Panc1 (cell line): ENCODE results near the gene CARNS1. TPM values are rescaled to one million over a fixed set of nuclear protein-coding genes. Genes with fewer than 3 reads are reported as not detected.

Experiments
- ATAC-seq: fragments of 200-7000 bp; cut with Tn5 transposase; 2 replicates; pipeline ENCODE4 v1.9.1; 2020; ENCODE audit warnings: mild to moderate bottlenecking, moderate library complexity
- BruUV-seq: library from RNA; stranded (reverse); fragments of 400-500 nt; replicated peaks from 2 replicates; lab custom pipeline; 2021; lab: Mats Ljungman, UMichigan
- CTCF ChIA-PET: fragments of 300-600 bp; sonication (Branson Sonifier 250); formaldehyde crosslinking; loops from one replicate; lab custom pipeline; 2022; ENCODE audit warnings: antibody characterized with exemption; lab: Charles Lee
- POLR2A ChIA-PET: fragments of 300-600 bp; sonication (Branson Sonifier 250); formaldehyde crosslinking; loops from one replicate; lab custom pipeline; 2022; ENCODE audit warnings: antibody characterized with exemption; lab: Charles Lee
- DNase-seq: peaks from one replicate; pipeline ENCODE4 v3.0.0-alpha.2; 2010; ENCODE audit warnings: low read depth, low spot score
- H3K27ac ChIP-seq: 2 replicates; pipeline ENCODE4 v1.5.1; 2011; ENCODE audit warnings: mild to moderate bottlenecking, low read length, inconsistent platforms
- H3K27me3 ChIP-seq: fragments of 200-500 bp; sonication (Bioruptor generic); 2 replicates; pipeline ENCODE4 v1.6.0; 2014; ENCODE audit warnings: low read length, inconsistent platforms; ENCODE audit not compliant: control insufficient read depth, insufficient read depth
- H3K36me3 ChIP-seq: fragments of 200-500 bp; sonication (Bioruptor generic); 2 replicates; pipeline ENCODE4 v1.5.1; 2014; ENCODE audit warnings: inconsistent platforms, mild to moderate bottlenecking, low read length, moderate library complexity; ENCODE audit not compliant: control insufficient read depth, insufficient read depth
- H3K4me1 ChIP-seq: 2 replicates; pipeline ENCODE4 v1.5.1; 2011; ENCODE audit warnings: inconsistent platforms, mild to moderate bottlenecking, low read length, moderate library complexity; ENCODE audit not compliant: control insufficient read depth, insufficient read depth
- H3K4me3 ChIP-seq, 2 experiments: 2 replicates each; pipeline ENCODE4 v1.5.1; 2011 to 2012; ENCODE audit warnings: low read depth in 2 of 2, low read length in 2 of 2, mild to moderate bottlenecking in 2 of 2, inconsistent platforms in 1 of 2, moderate library complexity in 1 of 2
- H3K9me3 ChIP-seq: fragments of 200-500 bp; sonication (Bioruptor generic); 2 replicates; pipeline ENCODE4 v1.5.1; 2014; ENCODE audit warnings: low read depth, mild to moderate bottlenecking, inconsistent platforms, low read length, moderate library complexity; ENCODE audit not compliant: control insufficient read depth, insufficient read depth
- CTCF ChIP-seq: fragments of 450-650 bp; IDR thresholded peaks from 2 replicates; pipeline ENCODE4 v1.5.1; 2017; ENCODE audit warnings: mild to moderate bottlenecking
- POLR2AphosphoS5 ChIP-seq: IDR thresholded peaks from 2 replicates; pipeline ENCODE4 v1.6.1; 2012; ENCODE audit warnings: mild to moderate bottlenecking, low read depth, low read length, moderate library complexity
- REST ChIP-seq, 2 experiments: IDR thresholded peaks; 2 replicates each; pipeline ENCODE4 v1.6.1; 2011 to 2012; ENCODE audit warnings: low read depth in 2 of 2, control low read depth in 1 of 2, low read length in 1 of 2, mild to moderate bottlenecking in 1 of 2, moderate library complexity in 1 of 2; ENCODE audit not compliant: insufficient read depth in 1 of 2
- SIN3A ChIP-seq: IDR thresholded peaks from 2 replicates; pipeline ENCODE4 v1.6.1; 2012; ENCODE audit warnings: low read depth, mild to moderate bottlenecking, low read length, moderate library complexity, borderline replicate concordance; ENCODE audit not compliant: insufficient read depth
- TCF7L2 ChIP-seq: IDR thresholded peaks from 2 replicates; pipeline ENCODE4 v1.6.1; 2011; ENCODE audit warnings: mild to moderate bottlenecking, low read depth, low read length, inconsistent platforms
- in situ Hi-C: cut with HindIII; loops from 2 replicates; pipeline ENCODE4 v1.10.0; 2016; ENCODE audit warnings: low sequenced_read_pairs, low pct_unique_long_range_greater_than_20kb
- intact Hi-C: fragments of 100-400 bp; cut with micrococcal nuclease; formaldehyde crosslinking; loops from one replicate; pipeline ENCODE4 v1.10.0; 2022; ENCODE audit not compliant: unreplicated experiment
- total RNA-seq: library from RNA; stranded (reverse); gene quantifications from one replicate; pipeline ENCODE4 v1.2.1, GENCODE V29; 2021; ENCODE audit not compliant: unreplicated experiment

CARNS1 gene
- total RNA-seq, 1 experiment from 2014 or later: 1.0 TPM

- H3K4me1 ChIP-seq: peaks cover 43% of the 10 kb centered on the region
- H3K36me3 ChIP-seq: peaks cover 2% of the 10 kb centered on the region; the same call in 1 of the 2 replicates
- ChIA-PET CTCF (no interaction called here), POLR2A (no interaction called here)
- in situ Hi-C loops: no loop called here
- H3K27me3 ChIP-seq: no peaks in the 10 kb centered on the region
- ATAC-seq (no peak), DNase-seq (no peak)
- H3K27ac ChIP-seq: peak overlapping the region; percentile 52
- intact Hi-C loops: no loop called here
- no peaks in the 10 kb centered on the region for H3K9me3 ChIP-seq
- H3K4me3 ChIP-seq: no peak overlapping the region
- BruUV-seq: no TSS peak
- TF ChIP-seq TCF7L2 (no peak), REST (IDR thresholded peaks at IDR 0.05; ENCODE audit: insufficient read depth in 1 of 2, low read depth in 2 of 2, low read length in 1 of 2) (no peak), POLR2AphosphoS5 (no peak), SIN3A (no peak), CTCF (no peak)
These were observed 51.7 kb downstream of the CARNS1 start for GRCh38 chr11:67466962-67467771.

- DNase-seq (no peak), ATAC-seq (no peak)
- in situ Hi-C loops: no loop called here
- Histone ChIP-seq H3K4me1 (peaks cover 43% of the 10 kb centered on the region), H3K9me3 (no peaks in the 10 kb centered on the region), H3K27ac (peak overlapping the region; percentile 64), H3K27me3 (no peaks in the 10 kb centered on the region), H3K4me3 (peak overlapping the region; percentile 64 to 75), H3K36me3 (peaks cover 2% of the 10 kb centered on the region; the same call in 1 of the 2 replicates)
- ChIA-PET POLR2A (interaction anchor here (0.6 kb wide), 1 partner anchor 15 kb away, joined by 3 read pairs; the partner anchor contains the start of gene AIP), CTCF (interaction anchor here (0.6 to 0.7 kb wide), 3 partner anchors 31 to 204 kb away, joined by 3 to 7 read pairs (median 6); partner anchors contain the start of gene PPP1CA)
- TF ChIP-seq TCF7L2 (no peak), CTCF (no peak), POLR2AphosphoS5 (no peak), REST (IDR thresholded peaks at IDR 0.05; ENCODE audit: insufficient read depth in 1 of 2, low read depth in 2 of 2, low read length in 1 of 2) (no peak), SIN3A (no peak)
- intact Hi-C loops: no loop called here
- no TSS peak for BruUV-seq
These were observed 52.6 kb downstream of the CARNS1 start for GRCh38 chr11:67468056-67468455.
